Karpas-422 (cell line): ENCODE measurements around the gene GNAS. TPM values are rescaled to one million over a fixed set of nuclear protein-coding genes. Genes with fewer than 3 reads are reported as not detected.

Experiments
- DNase-seq: peaks from one replicate; pipeline ENCODE4 v3.0.0-alpha.2; 2015
- H2AFZ ChIP-seq: fragments of 200-600 bp; sonication (generic); 2 replicates; pipeline ENCODE4 v1.6.1; 2014; ENCODE audit warnings: antibody characterized with exemption, low read length, mixed read lengths
- H3K27ac ChIP-seq: fragments of 200-600 bp; sonication (generic); 2 replicates; pipeline ENCODE4 v1.5.1; 2014; ENCODE audit warnings: mild to moderate bottlenecking, low read length, moderate library complexity
- H3K27me3 ChIP-seq: fragments of 200-600 bp; sonication (generic); 2 replicates; pipeline ENCODE4 v1.6.1; 2014; ENCODE audit warnings: low read length, mixed read lengths
- H3K36me3 ChIP-seq: fragments of 200-600 bp; sonication (generic); 2 replicates; pipeline ENCODE4 v1.6.1; 2014; ENCODE audit warnings: low read length, mixed read lengths; ENCODE audit not compliant: insufficient read depth
- H3K4me1 ChIP-seq: fragments of 200-600 bp; sonication (generic); 2 replicates; pipeline ENCODE4 v1.6.1; 2014; ENCODE audit warnings: mild to moderate bottlenecking, low read length, mixed read lengths
- H3K4me2 ChIP-seq: fragments of 200-600 bp; sonication (generic); 2 replicates; pipeline ENCODE4 v1.6.1; 2014; ENCODE audit warnings: low read length, low read depth, mild to moderate bottlenecking; ENCODE audit not compliant: poor library complexity, severe bottlenecking
- H3K4me3 ChIP-seq: fragments of 200-600 bp; sonication (generic); 2 replicates; pipeline ENCODE4 v1.5.1; 2014; ENCODE audit warnings: mild to moderate bottlenecking, antibody characterized with exemption, low read length, mixed read lengths
- H3K79me2 ChIP-seq: fragments of 200-600 bp; sonication (generic); 2 replicates; pipeline ENCODE4 v1.6.1; 2014; ENCODE audit warnings: mild to moderate bottlenecking, low read length, mixed read lengths
- H3K9ac ChIP-seq: fragments of 200-600 bp; sonication (generic); 2 replicates; pipeline ENCODE4 v1.6.0; 2014; ENCODE audit warnings: low read length
- H3K9me2 ChIP-seq: fragments of 200-600 bp; sonication (generic), shearing (Covaris generic); replicated peaks from 2 replicates; pipeline ENCODE4 v1.6.0; 2014; ENCODE audit warnings: mild to moderate bottlenecking, low read length, moderate library complexity; ENCODE audit not compliant: insufficient read depth
- H3K9me3 ChIP-seq: fragments of 300-700, 200-600 bp; sonication (generic); 2 replicates; pipeline ENCODE4 v1.6.1; 2014; ENCODE audit warnings: low read length, mixed read lengths
- H4K20me1 ChIP-seq: fragments of 200-600 bp; sonication (generic); 2 replicates; pipeline ENCODE4 v1.6.1; 2014; ENCODE audit warnings: mild to moderate bottlenecking, antibody characterized with exemption, low read length, low read depth; ENCODE audit not compliant: insufficient read depth
- total RNA-seq: library from RNA; depleted of rRNA; stranded (reverse); fragments of >200 nt; shearing (Covaris generic); gene quantifications from 2 replicates; pipeline ENCODE4 v1.2.3, GENCODE V29; 2014; ENCODE audit warnings: low replicate concordance

The GNAS gene
- total RNA-seq, 1 experiment from 2014 or later = 624 TPM

DNA sequence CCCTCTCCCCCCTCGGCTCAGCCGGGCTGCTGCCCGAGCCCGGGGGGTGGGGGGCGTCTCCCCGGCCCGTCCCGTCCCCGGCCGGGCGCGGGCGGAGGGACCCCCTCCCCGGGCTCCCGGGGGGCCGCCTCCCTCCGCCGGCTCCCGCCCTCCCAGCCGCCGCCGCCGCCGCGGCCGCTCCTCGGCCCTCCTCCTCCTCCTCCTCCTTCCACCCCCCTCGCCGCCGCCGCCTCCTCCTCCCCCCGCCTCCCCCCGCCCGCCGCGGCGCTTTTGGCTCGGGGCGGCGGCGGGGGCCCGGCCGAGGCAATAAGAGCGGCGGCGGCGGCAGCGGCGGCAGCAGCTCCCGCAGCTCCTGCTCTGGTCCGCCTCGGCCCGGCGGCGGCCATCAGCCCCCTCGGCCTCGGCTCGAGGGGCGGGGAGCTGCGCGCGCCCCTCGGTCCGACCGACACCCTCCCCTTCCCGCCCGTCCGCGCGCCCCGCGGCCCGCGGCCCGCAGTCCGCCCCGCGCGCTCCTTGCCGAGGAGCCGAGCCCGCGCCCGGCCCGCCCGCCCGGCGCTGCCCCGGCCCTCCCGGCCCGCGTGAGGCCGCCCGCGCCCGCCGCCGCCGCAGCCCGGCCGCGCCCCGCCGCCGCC is 38.7 kb downstream of the GNAS start:
- peak; percentile 85 for DNase-seq
- Histone ChIP-seq H3K9me2 (no peaks in the 10 kb centered on the region), H3K9me3 (no peaks in the 10 kb centered on the region), H3K9ac (peak overlapping the region; percentile 95), H3K79me2 (peaks cover 60% of the 10 kb centered on the region), H3K4me1 (peaks cover 46% of the 10 kb centered on the region), H2AFZ (no peak overlapping the region), H3K4me3 (peak overlapping the region; percentile 90), H3K36me3 (peaks cover 21% of the 10 kb centered on the region), H3K27ac (peak overlapping the region; percentile 90; the same call in 1 of the 2 replicates), H3K27me3 (no peaks in the 10 kb centered on the region), H4K20me1 (peaks cover 28% of the 10 kb centered on the region), H3K4me2 (peak overlapping the region; percentile 93)

DNA sequence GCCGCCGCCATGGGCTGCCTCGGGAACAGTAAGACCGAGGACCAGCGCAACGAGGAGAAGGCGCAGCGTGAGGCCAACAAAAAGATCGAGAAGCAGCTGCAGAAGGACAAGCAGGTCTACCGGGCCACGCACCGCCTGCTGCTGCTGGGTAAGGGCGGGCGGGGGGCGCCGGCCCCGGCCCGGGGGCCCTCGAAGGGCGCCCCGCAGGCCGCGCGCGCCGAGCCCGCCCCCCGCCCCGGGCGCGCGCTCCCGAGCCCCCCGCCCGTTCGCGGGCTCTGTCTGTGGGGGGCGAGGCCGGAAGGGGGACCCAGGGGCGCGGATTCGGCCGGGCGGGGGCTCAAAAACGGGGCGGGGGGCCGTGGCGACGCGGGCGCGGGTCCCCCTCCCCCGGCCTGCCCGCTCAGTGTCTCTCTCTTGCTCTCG is 39.2 kb downstream of the GNAS start:
- Histone ChIP-seq H2AFZ (no peak overlapping the region), H3K27me3 (no peaks in the 10 kb centered on the region), H3K4me1 (peaks cover 51% of the 10 kb centered on the region), H3K9ac (peak overlapping the region; percentile 95), H3K4me2 (peak overlapping the region; percentile 68), H3K4me3 (peak overlapping the region; percentile 90), H4K20me1 (peaks cover 28% of the 10 kb centered on the region), H3K79me2 (peaks cover 65% of the 10 kb centered on the region), H3K27ac (peak overlapping the region; percentile 90), H3K9me2 (no peaks in the 10 kb centered on the region), H3K9me3 (no peaks in the 10 kb centered on the region), H3K36me3 (peaks cover 23% of the 10 kb centered on the region)
- DNase-seq = no peak

DNA sequence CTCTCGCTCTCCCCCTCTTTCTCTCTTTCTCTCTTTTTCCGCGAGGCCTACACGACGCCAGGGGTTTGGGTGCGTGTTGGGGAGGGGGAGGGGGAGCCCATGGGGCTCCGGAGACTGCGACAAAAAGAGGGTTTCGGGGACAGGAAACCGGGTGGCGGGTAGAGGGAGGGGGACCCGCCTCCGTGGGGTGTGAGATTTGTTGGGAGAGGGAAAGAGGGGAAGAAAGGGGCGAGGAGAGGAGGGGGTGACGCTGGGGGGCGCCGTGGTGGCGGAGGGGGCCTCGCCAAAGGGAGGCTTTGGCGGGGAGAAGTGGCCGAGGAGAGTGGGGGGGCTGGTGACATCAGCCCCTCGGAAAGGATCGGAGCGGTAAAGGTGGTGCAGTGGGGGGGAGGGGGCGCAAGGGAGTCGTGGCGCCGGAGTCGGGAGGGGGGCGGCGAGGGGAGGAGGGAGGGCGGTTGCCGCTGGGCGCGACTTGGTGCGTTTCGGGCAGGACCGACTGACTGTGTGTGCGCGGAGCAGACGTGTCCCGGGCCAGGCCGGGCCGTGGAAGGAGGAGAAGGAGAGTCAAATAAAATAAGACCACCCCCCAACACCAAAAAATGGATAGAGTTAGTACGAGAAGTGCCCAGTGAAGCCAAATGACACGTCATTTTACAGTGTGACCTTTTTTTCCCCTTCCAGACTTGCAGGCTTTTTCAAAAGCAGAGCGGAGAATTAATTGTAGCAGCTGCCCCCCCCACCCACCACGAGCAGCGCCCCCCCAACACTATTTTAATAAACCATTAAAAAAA is 39.8 kb downstream of the GNAS start:
- peaks cover 71% of the 10 kb centered on the region for H3K79me2 ChIP-seq
- no peaks in the 10 kb centered on the region for H3K9me2 ChIP-seq
- peak overlapping the region; percentile 90 for H3K27ac ChIP-seq
- peaks cover 26% of the 10 kb centered on the region for H3K36me3 ChIP-seq
- no peak overlapping the region for H2AFZ ChIP-seq
- peaks cover 52% of the 10 kb centered on the region for H3K4me1 ChIP-seq
- H3K9me3 ChIP-seq = no peaks in the 10 kb centered on the region
- H3K4me3 ChIP-seq = peak overlapping the region; percentile 90
- H4K20me1 ChIP-seq = peaks cover 28% of the 10 kb centered on the region
- H3K4me2 ChIP-seq = peak overlapping the region; percentile 68
- DNase-seq = peak; percentile 84
- peak overlapping the region; percentile 95 for H3K9ac ChIP-seq
- no peaks in the 10 kb centered on the region for H3K27me3 ChIP-seq

DNA sequence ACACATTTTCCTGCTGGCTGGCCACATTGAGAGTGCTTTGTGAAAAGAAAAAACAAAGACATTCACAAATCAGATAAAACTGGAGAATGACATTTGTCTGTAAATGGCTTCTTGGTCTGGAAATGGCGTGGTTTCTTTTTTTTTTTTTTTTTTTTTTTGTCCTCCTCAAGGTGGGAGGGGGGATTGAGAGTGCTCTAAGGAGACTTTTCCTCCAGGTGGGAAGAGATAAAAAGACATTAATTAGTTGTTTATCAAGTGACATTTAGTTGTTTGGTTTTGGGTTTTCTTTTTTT is 40.4 kb downstream of the GNAS start:
- peak overlapping the region; percentile 90 for H3K27ac ChIP-seq
- H3K79me2 ChIP-seq = peaks cover 76% of the 10 kb centered on the region
- no peaks in the 10 kb centered on the region for H3K9me3 ChIP-seq
- H3K9ac ChIP-seq = peak overlapping the region; percentile 95
- H3K4me2 ChIP-seq = peak overlapping the region; percentile 68
- H4K20me1 ChIP-seq = peaks cover 30% of the 10 kb centered on the region
- DNase-seq = peak; percentile 67
- H3K4me1 ChIP-seq = peaks cover 47% of the 10 kb centered on the region
- H3K27me3 ChIP-seq = no peaks in the 10 kb centered on the region
- peak overlapping the region; percentile 90 for H3K4me3 ChIP-seq
- H3K9me2 ChIP-seq = no peaks in the 10 kb centered on the region
- no peak overlapping the region for H2AFZ ChIP-seq
- H3K36me3 ChIP-seq = peaks cover 30% of the 10 kb centered on the region

DNA sequence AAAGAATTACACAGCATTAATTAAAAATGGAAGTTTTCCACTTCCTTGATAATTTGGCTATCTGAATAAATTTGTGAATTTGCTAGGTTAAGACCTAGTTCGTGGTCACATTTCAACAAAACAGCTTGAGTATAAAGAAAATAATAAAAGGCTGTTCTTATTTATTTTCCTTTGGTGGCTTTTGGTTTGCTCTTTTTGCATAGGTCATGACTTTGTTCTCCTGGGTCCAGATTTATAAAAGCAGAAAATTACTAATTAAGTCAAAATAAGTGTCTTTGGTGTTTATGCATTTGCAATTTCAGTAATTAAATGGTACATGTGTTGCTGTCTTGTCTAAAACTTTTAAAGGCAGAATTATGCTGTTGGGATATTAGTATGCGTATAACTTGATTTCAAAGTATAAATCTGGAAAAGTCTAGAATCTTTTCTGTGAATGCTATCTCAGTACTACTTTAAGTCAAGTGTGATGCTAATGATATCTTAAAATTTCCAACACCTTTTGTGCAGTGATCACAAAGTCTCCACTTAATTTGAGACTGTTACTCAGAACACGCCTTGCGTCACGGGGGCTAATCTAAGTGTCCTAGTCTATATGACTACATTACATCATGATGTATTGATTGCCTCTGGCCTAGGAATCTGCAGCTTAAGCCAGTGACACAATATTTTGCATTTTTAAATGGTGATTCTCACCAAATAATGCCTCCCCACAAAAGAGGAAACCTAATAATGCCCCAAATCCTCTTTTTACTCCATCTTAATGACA is 41.0 kb downstream of the GNAS start:
- Histone ChIP-seq H3K4me2 (peak overlapping the region; percentile 68), H3K27me3 (no peaks in the 10 kb centered on the region), H3K4me1 (peaks cover 45% of the 10 kb centered on the region), H2AFZ (no peak overlapping the region), H3K9me2 (no peaks in the 10 kb centered on the region), H4K20me1 (peaks cover 36% of the 10 kb centered on the region), H3K9ac (peak overlapping the region; percentile 95; the same call in 1 of the 2 replicates), H3K36me3 (peaks cover 36% of the 10 kb centered on the region), H3K9me3 (no peaks in the 10 kb centered on the region), H3K79me2 (peaks cover 78% of the 10 kb centered on the region), H3K4me3 (peak overlapping the region; percentile 90), H3K27ac (peak overlapping the region; percentile 90)
- DNase-seq = peak; percentile 45

DNA sequence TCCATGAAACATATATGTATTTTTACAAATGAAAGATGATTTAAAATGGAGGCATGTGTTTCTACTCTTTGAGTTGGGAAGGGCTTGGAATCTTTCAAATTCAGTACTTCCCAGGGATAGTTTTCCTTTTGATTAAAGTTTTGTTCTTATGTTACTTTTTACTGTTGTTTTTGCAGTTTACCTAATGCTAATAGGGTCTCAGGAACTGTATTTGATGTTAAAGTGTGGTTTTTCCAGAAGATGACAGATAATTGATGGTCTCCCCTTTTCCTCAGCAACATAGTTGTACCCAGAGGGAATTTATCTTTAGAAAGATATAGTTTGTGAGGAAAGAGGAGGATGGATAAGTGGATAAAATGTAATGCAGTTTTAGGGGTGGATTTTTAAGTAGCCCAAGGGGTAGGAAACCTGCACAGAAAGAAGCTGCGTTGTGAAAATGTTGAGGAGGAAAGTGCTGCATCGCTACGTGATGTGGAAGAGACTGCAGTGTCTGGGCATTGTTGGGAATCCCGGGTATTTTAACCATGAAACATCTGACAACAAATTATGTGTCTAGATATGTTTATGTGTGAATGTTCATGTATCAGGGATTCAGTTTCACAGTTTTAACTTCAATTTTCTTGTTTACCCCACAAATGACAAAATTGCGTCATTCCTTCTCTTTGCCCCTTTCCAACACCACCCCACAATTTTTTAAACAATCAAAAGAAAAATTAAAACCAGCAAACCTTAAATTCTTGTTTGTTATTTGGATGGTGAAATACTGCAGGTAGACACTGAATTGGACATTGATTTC is 42.3 kb downstream of the GNAS start:
- peak overlapping the region; percentile 68 for H3K4me2 ChIP-seq
- peaks cover 87% of the 10 kb centered on the region for H3K79me2 ChIP-seq
- no peaks in the 10 kb centered on the region for H3K9me2 ChIP-seq
- H3K4me3 ChIP-seq = no peak overlapping the region
- DNase-seq = no peak
- H2AFZ ChIP-seq = no peak overlapping the region
- no peaks in the 10 kb centered on the region for H3K27me3 ChIP-seq
- peak overlapping the region; percentile 90 for H3K27ac ChIP-seq
- H4K20me1 ChIP-seq = peaks cover 39% of the 10 kb centered on the region
- H3K9me3 ChIP-seq = no peaks in the 10 kb centered on the region
- peaks cover 45% of the 10 kb centered on the region for H3K4me1 ChIP-seq
- H3K9ac ChIP-seq = peak overlapping the region; percentile 95; the same call in 1 of the 2 replicates
- peaks cover 45% of the 10 kb centered on the region for H3K36me3 ChIP-seq

DNA sequence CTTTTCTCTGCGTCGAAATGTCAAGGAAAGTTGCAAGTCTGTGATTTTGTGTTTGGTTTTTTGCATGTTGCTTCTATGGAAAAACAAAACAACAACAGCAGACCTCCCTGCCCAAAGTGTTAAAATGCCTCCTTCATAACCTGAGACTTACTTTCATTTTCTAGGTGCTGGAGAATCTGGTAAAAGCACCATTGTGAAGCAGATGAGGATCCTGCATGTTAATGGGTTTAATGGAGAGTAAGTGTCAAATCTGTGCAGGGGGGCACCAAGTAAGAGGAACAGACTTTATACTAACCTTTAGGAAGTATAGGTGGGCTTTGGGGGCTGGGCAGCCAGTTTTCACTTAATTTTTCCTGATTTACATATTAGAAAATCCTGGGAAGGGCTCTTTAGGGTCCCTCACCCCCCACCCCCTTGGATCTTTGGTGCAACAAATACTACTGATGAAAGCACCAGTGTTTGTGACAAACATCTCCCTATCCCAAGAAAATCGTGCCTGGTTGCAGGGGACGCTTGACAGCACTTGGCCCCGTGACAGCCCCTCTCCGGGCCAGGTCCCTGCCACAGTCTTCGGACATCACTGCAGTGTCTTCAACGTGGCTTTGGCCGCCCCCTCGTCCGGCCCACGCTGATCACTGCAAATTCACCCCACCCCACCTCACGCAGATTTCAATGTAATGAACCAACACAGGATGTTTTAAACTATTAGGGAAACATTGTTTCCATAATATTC is 43.1 kb downstream of the GNAS start:
- H3K4me1 ChIP-seq = peaks cover 41% of the 10 kb centered on the region
- DNase-seq = no peak

More for the DNA sequence above, 43.1 kb downstream of the GNAS start:
- H3K79me2 ChIP-seq = peaks cover 89% of the 10 kb centered on the region
- no peak overlapping the region for H2AFZ ChIP-seq
- no peaks in the 10 kb centered on the region for H3K9me3 ChIP-seq
- H3K9me2 ChIP-seq = no peaks in the 10 kb centered on the region
- H3K27me3 ChIP-seq = no peaks in the 10 kb centered on the region
- peak overlapping the region; percentile 90; the same call in 1 of the 2 replicates for H3K27ac ChIP-seq
- peaks cover 39% of the 10 kb centered on the region for H4K20me1 ChIP-seq
- peaks cover 53% of the 10 kb centered on the region for H3K36me3 ChIP-seq
- no peak overlapping the region for H3K9ac ChIP-seq
- no peak overlapping the region for H3K4me3 ChIP-seq
- no peak overlapping the region for H3K4me2 ChIP-seq
